Heart left ventricle (tissue), 13 donors: ENCODE results near the gene RPP21.

Experiments used
- CTCF ChIP-seq, 12 donors: fragments of 200-600 bp; sonication (generic) in 4 of 12; IDR thresholded peaks; one replicate each; pipeline versions ENCODE4 v1.5.0 to v1.8.0; 2018 to 2022; ENCODE audit warnings: antibody characterized with exemption in 12 of 12, mild to moderate bottlenecking in 5 of 12
- POLR2A ChIP-seq, 2 donors: fragments of 450-650 bp; IDR thresholded peaks; one replicate each; pipeline ENCODE4 v1.6.1; 2017; ENCODE audit warnings: antibody characterized with exemption in 2 of 2, mild to moderate bottlenecking in 2 of 2, moderate library complexity in 2 of 2
- donor health status: ischemic (EF 13 %, LVEDD 7.1; RV severe dilation, severe dysfunction).
- donor health status: DM: no; HTN: yes; CAD: no.
- donor health status: DM: no; HTN: no; CAD: no.
- donor health status: ischemic (EF 25% LVEDD 6.9; RV normal size, moderate dysfunction).
- donor health status: ischemic (EF 25% LVEDD 5.7; RV mildly dilated, moderate dysfunction).
- donor health status: ischemic (EF 35%, LVEDD 5.7; RV mildly dilated, moderate dysfunction).
- donor health status: nonischemic (EF 11% LVEDD 7.7; RV severe dilation, severe dysfunction).
- donor health status: DM: yes; HTN: yes; CAD: no.
- donor health status: PGD.
- donor health status: ischemic (EF 29% LVEDD 5.4; RV normal size, mild dysfunction).
- donor health status: nonischemic (EF 23%, LVEDD 6.1; RV moderate dilation, normal function).

- TF ChIP-seq CTCF (IDR thresholded peaks at IDR 0.05) (no peak), POLR2A (IDR thresholded peaks at IDR 0.05) (no peak)
Measured at GRCh38 chr6:30386166-30386565, 41.2 kb downstream of the RPP21 start.
